DND-41 (cell line): Measurements from ENCODE around the gene HYI.
"Not testable (repeated sequence)": the region's sequence is repeated elsewhere in the genome, so short reads cannot be mapped to it uniquely, and the experiment has no call there.

Experiments
- ATAC-seq: fragments of 200-7000 bp; cut with Tn5 transposase; 3 replicates; pipeline ENCODE4 v1.9.1; 2021; ENCODE audit warnings: low read depth; ENCODE audit not compliant: insufficient read depth
- DNase-seq: peaks from one replicate; pipeline ENCODE4 v3.0.0-alpha.2; 2020
- H2AFZ ChIP-seq: 2 replicates; pipeline ENCODE4 v1.6.0; 2012; ENCODE audit warnings: low read depth, low read length
- H3K27ac ChIP-seq: 2 replicates; pipeline ENCODE4 v1.5.1; 2012; ENCODE audit warnings: low read length, inconsistent platforms
- H3K27me3 ChIP-seq: fragments of 200-600 bp; sonication (generic); 2 replicates; pipeline ENCODE4 v1.6.0; 2012; ENCODE audit warnings: low read length, mild to moderate bottlenecking, inconsistent platforms; ENCODE audit not compliant: insufficient read depth, poor library complexity
- H3K36me3 ChIP-seq: 2 replicates; pipeline ENCODE4 v1.5.1; 2012; ENCODE audit warnings: low read length, inconsistent platforms; ENCODE audit not compliant: insufficient read depth
- H3K4me1 ChIP-seq: 2 replicates; pipeline ENCODE4 v1.5.1; 2012; ENCODE audit warnings: mild to moderate bottlenecking, low read length; ENCODE audit not compliant: insufficient read depth
- H3K4me2 ChIP-seq: 2 replicates; pipeline ENCODE4 v1.6.0; 2012; ENCODE audit warnings: mild to moderate bottlenecking, moderate library complexity, low read length, inconsistent platforms; ENCODE audit not compliant: insufficient read depth
- H3K4me3 ChIP-seq, 2 experiments: fragments of 200-600 bp in 1 of 2; shearing (Covaris generic) in 1 of 2; 2 replicates each; pipeline ENCODE4 v1.5.1; 2012 to 2016; ENCODE audit warnings: inconsistent platforms in 2 of 2, low read length in 2 of 2, mild to moderate bottlenecking in 2 of 2, low read depth in 1 of 2, moderate library complexity in 1 of 2
- H3K79me2 ChIP-seq: 2 replicates; pipeline ENCODE4 v1.6.0; 2012; ENCODE audit warnings: low read length, inconsistent platforms; ENCODE audit not compliant: insufficient read depth
- H3K9ac ChIP-seq: 2 replicates; pipeline ENCODE4 v1.6.0; 2012; ENCODE audit warnings: low read depth, mild to moderate bottlenecking, inconsistent platforms, low read length, moderate library complexity
- H3K9me3 ChIP-seq: 2 replicates; pipeline ENCODE4 v1.5.1; 2012; ENCODE audit warnings: low read length, moderate library complexity, mild to moderate bottlenecking, inconsistent platforms; ENCODE audit not compliant: insufficient read depth, severe bottlenecking
- H4K20me1 ChIP-seq: 2 replicates; pipeline ENCODE4 v1.6.0; 2012; ENCODE audit warnings: low read length; ENCODE audit not compliant: insufficient read depth
- EZH2 ChIP-seq: IDR thresholded peaks from 3 replicates; pipeline ENCODE4 v1.6.1; 2012; ENCODE audit warnings: borderline replicate concordance, low read depth, mild to moderate bottlenecking, moderate library complexity, low read length, inconsistent platforms; ENCODE audit not compliant: severe bottlenecking
- TF ChIP-seq, protein P1 (sequence below): IDR thresholded peaks from 2 replicates; pipeline ENCODE4 v1.5.1; 2012; ENCODE audit warnings: borderline replicate concordance, low read length, moderate library complexity, mild to moderate bottlenecking; ENCODE audit not compliant: poor library complexity, severe bottlenecking; ENCODE audit errors: extremely low read depth

The HYI gene

DNA sequence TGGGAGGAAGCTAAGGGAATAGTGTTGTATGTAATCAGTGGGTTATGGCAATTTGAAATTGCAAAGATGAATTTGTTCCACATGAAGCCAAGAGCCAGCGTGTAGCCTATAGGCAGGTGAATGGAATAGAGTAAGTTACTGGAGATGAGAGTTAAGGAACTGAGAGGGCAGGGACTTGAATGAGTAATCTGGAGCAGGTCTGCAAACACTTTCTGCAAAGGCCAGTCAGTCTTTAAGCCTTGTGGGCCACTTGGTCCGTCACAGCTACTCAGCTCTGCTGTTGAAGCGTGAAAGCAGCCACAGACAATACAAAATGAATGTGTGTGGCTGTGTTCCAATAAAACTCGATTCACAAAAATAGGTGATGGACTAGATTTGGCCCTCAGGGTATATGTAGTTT lies 34.9 kb downstream of the HYI start:
- H2AFZ ChIP-seq: no peak overlapping the region
- H3K79me2 ChIP-seq: no peaks in the 10 kb centered on the region
- H3K27ac ChIP-seq: no peak overlapping the region
- no peak overlapping the region for H3K4me3 ChIP-seq
- no peaks in the 10 kb centered on the region for H3K27me3 ChIP-seq
- TF ChIP-seq, protein P1, sequence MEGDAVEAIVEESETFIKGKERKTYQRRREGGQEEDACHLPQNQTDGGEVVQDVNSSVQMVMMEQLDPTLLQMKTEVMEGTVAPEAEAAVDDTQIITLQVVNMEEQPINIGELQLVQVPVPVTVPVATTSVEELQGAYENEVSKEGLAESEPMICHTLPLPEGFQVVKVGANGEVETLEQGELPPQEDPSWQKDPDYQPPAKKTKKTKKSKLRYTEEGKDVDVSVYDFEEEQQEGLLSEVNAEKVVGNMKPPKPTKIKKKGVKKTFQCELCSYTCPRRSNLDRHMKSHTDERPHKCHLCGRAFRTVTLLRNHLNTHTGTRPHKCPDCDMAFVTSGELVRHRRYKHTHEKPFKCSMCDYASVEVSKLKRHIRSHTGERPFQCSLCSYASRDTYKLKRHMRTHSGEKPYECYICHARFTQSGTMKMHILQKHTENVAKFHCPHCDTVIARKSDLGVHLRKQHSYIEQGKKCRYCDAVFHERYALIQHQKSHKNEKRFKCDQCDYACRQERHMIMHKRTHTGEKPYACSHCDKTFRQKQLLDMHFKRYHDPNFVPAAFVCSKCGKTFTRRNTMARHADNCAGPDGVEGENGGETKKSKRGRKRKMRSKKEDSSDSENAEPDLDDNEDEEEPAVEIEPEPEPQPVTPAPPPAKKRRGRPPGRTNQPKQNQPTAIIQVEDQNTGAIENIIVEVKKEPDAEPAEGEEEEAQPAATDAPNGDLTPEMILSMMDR: no peak
- no peak for TF ChIP-seq EZH2
- H3K4me2 ChIP-seq: no peak overlapping the region
- DNase-seq (no peak), ATAC-seq (no peak)
- H4K20me1 ChIP-seq: peaks cover 11% of the 10 kb centered on the region; the same call in 1 of the 2 replicates
- H3K9ac ChIP-seq: no peak overlapping the region
- H3K4me1 ChIP-seq: no peaks in the 10 kb centered on the region
- H3K36me3 ChIP-seq: peaks cover 91% of the 10 kb centered on the region
- H3K9me3 ChIP-seq: no peaks in the 10 kb centered on the region

DNA sequence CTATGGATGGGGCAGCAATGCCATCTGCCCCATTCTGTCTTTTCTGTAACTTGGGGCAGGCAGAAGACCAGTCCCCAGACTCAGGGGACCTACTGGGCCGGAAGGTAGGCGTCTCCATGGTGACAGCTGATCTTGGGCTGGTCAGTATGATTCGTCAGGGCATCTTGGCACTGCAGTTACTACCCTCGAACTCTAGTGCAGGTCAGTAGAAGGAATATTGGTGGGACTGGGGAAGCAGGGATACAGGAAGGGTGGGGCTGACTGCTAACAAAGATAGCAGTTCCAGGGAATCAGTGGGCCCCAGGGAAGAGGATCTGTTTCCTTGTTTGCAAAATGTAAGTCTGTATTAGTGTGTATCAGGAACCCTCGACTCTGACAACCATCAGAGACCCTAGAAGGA lies 37.8 kb downstream of the HYI start:
- H3K27ac ChIP-seq: no peak overlapping the region
- TF ChIP-seq, protein P1: no peak
- no peak for TF ChIP-seq EZH2
- peaks cover 69% of the 10 kb centered on the region for H3K36me3 ChIP-seq
- H2AFZ ChIP-seq: no peak overlapping the region
- ATAC-seq: no peak
- H3K4me2 ChIP-seq: no peak overlapping the region
- H3K9me3 ChIP-seq: no peaks in the 10 kb centered on the region
- DNase-seq: no peak
- no peak overlapping the region for H3K9ac ChIP-seq
- H3K27me3 ChIP-seq: no peaks in the 10 kb centered on the region
- no peaks in the 10 kb centered on the region for H3K4me1 ChIP-seq
- H3K79me2 ChIP-seq: no peaks in the 10 kb centered on the region
- no peaks in the 10 kb centered on the region for H4K20me1 ChIP-seq
- H3K4me3 ChIP-seq: no peak overlapping the region

DNA sequence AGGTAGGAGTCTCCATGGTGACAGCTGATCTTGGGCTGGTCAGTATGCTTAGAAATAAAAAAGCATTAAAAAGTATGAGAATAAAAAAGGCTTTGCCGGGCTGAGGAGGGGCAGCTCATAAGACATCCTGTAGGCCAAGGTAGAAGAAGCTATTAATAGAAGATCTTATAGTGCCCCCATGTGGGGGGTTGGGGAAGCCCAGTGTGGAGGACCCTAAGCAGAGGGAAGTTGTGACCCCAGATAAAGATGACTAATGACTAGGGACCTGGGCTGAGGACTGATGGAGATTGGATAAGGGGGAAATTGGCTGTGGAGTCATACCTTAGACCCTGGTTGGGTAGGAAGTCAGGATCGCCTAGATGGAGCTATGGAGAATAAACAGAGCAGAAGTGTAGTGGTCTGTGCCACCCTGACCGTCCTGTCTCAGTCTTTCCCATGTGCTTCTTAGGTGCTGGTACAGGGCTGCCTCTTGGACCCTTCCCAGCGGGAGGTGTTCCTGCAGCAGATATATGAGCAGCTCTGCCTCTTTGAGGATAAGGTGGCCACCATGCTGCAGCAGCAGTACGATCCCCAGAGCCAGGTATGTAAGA lies 39.0 kb downstream of the HYI start:
- Histone ChIP-seq H3K36me3 (peaks cover 62% of the 10 kb centered on the region), H3K4me3 (no peak overlapping the region), H3K9ac (no peak overlapping the region), H2AFZ (no peak overlapping the region), H3K4me2 (no peak overlapping the region), H3K9me3 (no peaks in the 10 kb centered on the region), H3K79me2 (no peaks in the 10 kb centered on the region), H3K27ac (no peak overlapping the region), H4K20me1 (no peaks in the 10 kb centered on the region), H3K27me3 (no peaks in the 10 kb centered on the region), H3K4me1 (no peaks in the 10 kb centered on the region)
- peak; percentile 97 for ATAC-seq
- DNase-seq: peak; percentile 70
- TF ChIP-seq, protein P1: peak; percentile 83
- no peak for TF ChIP-seq EZH2

DNA sequence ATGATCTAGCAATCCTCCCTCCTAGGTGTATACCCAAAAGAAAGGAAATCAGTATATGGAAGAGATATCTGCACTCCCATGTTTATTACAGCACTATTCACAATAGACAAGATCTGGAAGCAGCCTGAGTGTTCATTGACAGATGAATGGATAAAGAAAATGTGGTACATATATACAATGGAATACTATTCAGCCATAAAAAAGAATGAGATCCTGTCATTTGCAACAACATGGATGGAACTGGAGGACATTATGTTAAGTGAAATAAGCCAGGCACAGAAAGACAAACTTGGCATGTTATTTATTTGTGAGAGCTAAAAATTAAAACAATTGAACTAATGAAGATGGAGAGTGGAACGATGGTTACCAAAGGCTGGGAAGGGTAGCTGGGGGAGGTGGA lies 40.3 kb downstream of the HYI start:
- not testable (repeated sequence) for H3K27ac ChIP-seq, H3K4me1 ChIP-seq, H3K4me3 ChIP-seq, H3K79me2 ChIP-seq, DNase-seq, ATAC-seq, H3K9me3 ChIP-seq, H3K4me2 ChIP-seq, H4K20me1 ChIP-seq, H2AFZ ChIP-seq, H3K27me3 ChIP-seq, H3K9ac ChIP-seq
- peaks cover 62% of the 10 kb centered on the region for H3K36me3 ChIP-seq
